HG03457 (cell line): Measurements from ENCODE around the gene SV2B.

Source experiments
- ATAC-seq: cut with Tn5 transposase; IDR thresholded peaks from one replicate; pipeline ENCODE4 v1.9.1; 2021; ENCODE audit warnings: moderate number of reproducible peaks; ENCODE audit not compliant: unreplicated experiment

Gene SV2B

GRCh38 chr15:91135201-91136130, 35.4 kb downstream of the SV2B start:
- peak; percentile 59 for ATAC-seq

GRCh38 chr15:91136386-91136923, 36.4 kb downstream of the SV2B start:
- ATAC-seq, result no peak

DNA sequence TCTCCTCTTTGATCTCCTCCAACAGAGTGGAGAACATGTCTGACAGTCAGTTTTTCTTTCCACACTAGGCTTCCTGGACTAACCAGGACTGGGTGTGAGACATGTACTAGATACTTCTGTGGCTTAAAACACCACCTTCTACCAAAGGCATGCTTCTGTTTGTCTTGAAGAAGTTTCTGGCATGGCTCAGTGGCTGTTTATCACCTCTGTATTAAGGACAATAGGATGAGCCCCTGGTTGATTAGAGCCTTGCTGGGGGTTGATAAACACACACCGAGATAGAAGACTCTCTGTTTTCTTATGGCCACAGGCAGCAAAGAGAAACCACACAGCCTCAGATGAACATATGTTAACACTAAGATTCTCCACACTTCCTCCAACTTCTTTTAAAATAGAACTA, 40.5 kb downstream of the SV2B start:
- no peak for ATAC-seq

DNA sequence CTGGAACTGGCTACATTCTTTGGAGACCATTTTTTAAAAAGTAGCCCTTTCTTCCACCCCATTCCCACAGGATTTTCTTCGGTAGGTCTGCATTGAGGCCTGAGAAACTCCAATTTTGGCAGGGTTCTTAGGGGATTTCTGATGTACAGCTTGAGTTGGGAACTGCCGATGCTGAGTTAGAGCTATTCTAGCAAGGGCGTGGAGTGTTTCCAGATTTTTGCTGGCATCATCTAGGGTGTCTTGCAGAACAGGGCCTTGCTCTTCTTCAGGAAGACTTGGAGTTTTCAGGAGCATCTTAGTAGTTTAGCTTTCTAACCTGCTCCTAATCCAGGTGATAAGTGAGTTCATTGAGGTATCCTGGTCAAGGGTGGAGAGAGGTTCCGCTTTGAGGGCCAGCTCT, 41.0 kb downstream of the SV2B start:
- no peak for ATAC-seq

- no peak for ATAC-seq
Observed at GRCh38 chr15:91142106-91142744, 42.2 kb downstream of the SV2B start.

DNA sequence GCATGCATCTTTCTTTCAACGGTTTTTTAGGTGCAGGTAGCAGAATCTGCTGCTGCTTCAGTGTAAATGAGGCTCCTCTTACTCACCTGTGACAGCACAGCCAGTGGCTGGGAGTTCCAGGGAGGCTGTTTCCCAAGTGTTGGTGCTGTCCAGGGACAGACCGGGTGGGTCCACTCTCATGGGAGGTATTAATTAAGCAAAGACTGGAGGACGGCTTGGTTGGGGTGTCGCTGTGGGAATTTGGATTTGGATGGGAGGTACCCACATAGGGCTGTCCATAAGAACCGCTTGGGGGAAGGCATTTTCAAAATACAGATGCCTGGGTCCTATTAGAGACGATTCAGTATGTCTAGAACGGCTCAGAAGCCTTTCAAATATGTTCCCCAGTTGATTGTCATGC, 42.9 kb downstream of the SV2B start:
- no peak for ATAC-seq

GRCh38 chr15:91146728-91147127, 46.7 kb downstream of the SV2B start:
- no peak for ATAC-seq

GRCh38 chr15:91148243-91148642, 48.2 kb downstream of the SV2B start:
- ATAC-seq, result no peak

DNA sequence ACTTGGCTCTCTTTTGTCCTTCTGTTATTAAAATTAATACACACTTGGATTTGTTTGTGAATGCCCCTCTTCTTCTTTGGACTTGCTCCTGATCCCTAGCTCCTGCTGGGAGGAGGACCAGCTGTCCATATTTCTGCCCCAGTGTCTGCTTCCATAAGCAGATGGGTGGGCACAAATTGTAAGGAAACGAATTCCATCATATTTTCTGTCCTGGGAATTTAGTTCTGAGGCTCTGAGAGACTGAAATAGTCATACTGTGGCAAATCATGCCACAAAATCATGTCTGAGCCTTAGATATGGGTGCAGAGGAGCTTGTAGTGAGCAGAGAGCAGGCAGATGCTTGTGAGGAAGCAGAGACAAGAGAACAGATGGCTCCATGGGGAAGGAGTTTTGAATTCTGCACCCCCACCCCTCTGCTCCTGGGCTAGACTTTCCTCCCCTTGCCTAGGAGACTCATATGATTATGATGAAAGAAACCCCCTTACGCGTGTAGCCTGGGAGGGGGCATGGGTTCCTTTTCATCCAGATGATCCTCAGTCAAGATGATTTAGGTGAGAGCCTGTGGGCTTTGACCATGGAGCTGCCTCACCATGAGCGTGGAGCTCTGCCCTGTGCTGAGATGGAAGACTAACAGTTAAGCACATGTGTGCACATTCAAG, 50.6 kb downstream of the SV2B start:
- ATAC-seq, result no peak

- no peak for ATAC-seq
Observed at GRCh38 chr15:91151781-91152563, 51.9 kb downstream of the SV2B start.

DNA sequence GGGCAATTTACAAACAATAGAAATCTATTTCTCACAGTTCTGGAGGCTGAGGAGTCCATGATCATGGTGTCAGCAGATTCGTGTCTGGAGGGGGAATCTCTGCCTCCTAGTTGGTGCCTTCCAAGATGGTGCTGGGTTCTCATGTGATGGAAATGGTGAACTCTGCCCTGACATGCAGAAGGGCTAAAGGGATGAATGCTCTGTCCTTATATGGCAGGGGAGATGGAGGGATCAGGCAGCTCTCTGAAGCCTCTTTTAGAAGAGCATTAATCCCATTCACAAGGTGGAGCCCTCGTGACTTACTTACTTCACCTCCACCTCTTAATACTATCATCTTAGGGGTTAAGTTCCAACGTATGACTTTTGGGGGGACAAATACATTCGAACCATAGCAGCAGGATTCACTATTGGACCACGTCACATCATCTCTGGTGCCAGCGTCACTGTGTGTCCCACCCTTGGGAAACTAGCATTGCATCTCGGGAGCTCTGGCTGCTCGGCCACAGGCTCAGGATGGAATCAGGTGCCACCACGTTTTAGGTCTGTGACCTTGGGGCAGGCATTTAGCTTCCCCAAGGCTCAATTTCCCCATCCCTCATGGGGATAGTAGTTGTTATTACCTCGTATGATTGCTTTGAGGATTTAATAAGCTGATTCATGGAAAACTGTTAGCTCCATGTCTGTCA, 53.0 kb downstream of the SV2B start:
- ATAC-seq, result no peak

DNA sequence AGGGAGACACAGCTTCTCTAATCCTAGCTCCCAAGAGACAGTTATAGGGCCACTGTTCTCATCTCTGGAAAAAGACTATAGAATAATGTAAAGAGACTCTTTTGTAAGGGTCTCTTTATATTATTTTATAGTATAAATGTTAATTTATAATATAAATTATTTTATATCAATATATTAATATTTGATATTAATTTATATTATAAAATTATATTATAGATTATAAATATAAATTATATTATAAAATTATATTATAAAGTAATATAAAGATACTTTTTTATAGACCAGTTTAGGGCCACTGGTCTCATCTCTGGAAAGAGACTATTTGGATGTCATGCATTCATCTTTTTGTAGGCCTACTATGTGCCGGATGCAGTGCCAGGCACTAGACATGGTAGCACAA, 53.9 kb downstream of the SV2B start:
- ATAC-seq, result no peak

DNA sequence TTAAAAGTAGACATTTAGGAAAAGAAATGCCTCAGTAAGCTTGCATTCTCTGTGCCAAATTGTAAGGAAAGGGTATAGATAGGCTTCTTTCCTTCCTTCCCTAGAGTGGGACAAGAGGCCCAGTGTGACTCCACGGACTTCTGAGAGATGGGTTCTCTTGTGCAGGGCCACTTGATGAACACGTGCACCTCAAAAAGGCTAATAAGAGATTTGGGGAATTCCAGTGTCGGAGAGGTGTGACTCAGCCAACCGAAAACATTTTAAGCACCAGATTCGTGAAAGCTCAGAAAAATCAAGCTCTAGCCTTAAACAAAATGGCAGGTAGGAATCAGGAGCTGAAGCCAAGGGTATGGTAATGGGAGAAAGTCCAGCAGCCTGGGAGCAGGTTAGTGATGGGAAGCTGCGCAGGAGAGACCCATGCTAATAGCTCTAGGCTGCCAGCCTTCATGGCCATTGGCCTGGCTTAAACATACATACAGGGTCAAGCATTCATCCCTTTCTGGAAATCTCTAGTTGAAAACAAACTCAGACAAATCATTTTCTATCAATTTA, 56.2 kb downstream of the SV2B start:
- ATAC-seq, result no peak

DNA sequence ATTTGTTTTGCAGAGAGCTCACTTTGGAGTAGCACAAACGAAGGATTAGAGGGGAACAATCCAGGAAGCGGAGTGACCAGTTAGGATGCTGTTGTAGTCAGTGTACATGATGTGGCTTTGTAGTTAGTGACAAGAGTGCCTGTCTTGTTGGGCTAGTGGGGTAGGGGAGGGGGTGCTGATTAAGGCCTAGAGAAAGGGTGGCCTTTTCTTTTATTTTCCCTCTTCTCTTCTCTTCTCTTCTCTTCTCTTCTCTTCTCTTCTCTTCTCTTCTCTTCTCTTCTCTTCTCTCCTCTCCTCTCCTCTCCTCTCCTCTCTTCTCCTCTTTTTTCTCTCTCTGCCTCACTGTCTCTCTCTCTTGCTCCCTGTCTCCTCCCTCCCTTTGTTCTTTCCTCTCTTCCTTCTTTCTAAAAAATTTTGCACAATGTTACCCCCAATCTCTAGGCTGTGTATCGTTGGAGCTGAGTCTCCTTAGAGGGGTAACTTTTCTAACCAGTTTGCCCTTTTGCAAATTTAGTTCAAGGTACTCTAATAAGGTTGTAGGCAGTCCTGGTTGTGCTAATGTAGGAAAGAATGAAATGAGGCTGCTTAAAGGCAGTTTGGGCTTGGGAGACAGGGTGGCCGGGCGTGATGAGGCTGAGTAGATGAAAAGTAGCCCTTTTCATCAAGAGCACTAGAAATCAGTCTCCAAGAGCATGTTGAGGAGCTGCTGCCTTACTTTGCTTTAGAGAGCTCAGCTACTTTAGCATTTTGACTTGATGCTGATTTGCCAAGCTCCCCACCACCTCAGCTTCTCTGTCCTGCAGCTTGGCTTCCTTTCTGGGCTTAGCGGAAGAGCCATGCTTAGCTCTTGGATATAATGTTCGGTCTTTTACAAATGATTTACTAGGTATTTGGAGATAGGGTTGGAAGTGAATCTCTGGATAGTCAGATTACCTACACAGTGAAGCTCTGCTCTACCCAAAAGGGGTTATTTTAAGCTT, 58.6 kb downstream of the SV2B start:
- no peak for ATAC-seq

DNA sequence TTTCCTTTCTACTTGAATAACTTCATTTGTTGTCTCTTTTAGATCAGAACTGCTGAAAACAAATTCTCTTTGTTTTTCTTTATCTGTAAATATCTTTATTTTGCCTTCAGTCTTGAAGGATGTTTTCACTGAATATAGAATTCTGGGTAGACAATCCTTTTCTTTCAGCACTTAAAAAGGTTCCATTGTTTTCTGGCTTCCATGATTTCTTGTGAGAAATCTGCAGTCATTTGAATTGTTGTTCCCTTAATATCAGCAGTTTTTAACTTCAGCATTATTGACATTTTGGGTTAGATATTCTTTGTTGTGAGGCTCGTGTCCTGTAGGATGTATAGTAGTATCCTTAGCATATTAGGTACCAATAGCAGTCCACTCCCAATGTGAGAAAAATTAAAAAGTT, 65.8 kb downstream of the SV2B start:
- ATAC-seq, result no peak

DNA sequence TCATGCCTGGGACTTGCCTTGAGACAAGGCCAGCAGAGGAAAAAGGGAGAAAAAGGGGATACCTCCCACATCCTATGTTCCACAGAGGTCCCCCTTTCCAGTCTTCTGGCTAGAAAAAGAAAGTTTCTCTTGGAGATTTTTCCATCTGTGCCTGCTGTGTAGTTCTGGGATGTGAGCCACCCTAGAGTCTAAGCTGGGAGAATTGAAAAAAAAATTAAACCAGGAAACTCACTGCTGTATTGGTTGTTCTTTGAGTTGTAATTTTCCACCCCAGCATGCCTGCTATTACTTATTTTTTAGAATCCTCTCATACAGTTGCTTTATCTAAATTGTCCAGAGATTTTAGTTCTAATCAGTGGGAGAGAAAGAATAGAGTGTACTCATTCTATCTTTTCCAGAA, 68.4 kb downstream of the SV2B start:
- no peak for ATAC-seq

DNA sequence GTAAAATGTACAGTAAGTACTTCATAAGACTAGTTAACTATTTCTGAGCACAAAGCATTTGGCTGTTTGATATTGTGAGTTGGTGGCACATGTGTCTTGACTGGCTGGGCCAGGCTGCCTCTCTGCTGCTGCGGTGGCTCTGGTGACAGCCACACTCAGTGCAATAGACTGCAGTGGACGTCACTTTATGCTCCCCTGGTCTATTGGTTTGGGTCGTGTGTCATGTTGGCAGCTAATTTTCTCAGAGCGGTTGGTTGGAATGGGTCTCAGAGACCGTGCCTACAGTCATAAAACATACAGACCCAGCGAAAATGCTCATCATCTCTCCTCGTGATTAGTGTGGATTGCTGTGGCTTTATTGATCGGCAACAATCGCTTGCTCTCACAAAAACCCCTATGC, 71.3 kb downstream of the SV2B start:
- ATAC-seq, result no peak

DNA sequence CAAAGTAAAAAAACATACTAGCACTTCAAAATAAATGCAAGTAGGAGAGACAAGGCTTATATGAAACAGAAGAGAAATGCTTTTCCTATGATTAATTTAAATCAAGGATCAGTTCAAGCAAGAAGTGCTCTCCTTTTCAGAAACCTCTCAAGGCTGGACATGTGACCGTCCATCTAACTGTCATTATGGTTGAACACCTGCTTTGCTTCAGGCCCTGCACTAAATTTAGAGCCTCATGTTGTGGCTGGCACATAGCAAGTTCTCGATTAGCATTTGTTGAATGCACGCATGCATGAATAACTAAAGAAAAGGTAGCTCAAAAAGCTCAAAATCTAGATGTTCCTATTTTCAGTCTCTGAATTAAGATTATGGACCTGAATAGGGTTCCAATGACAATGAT, 82.0 kb downstream of the SV2B start:
- no peak for ATAC-seq

- no peak for ATAC-seq
Observed at GRCh38 chr15:91183596-91183995, 83.5 kb downstream of the SV2B start.
